Erythroblast (primary cell): ENCODE results near the gene GRIP2.

ENCODE experiments used
- GATA1 ChIP-seq: IDR thresholded peaks from 2 replicates; pipeline ENCODE4 v1.6.1; 2011; ENCODE audit warnings: low read depth, mild to moderate bottlenecking, control low read depth, low read length, moderate library complexity
- POLR2A ChIP-seq: IDR thresholded peaks from 2 replicates; pipeline ENCODE4 v1.6.1; 2011; ENCODE audit warnings: mild to moderate bottlenecking, low read length

DNA sequence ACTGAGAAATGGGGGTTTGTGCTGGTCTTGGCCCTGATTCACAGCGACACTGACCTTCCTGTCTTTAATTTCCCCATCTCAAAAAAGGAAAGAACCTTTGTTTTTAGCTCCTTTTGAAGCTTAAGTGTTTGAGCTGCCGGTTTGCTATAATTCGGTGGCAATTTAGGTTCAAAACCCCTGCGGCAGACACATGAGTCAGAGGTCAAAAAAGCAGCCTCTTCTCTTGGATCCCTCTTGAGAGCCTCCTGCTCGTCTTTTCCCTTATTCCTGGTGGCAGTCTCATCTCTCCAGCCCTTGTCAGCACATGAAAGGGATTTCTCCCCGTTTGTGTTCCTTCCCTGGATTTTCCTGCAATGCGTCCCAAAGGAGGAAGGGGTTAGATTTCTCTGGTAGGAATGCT lies 64.5 kb downstream of the GRIP2 start:
- TF ChIP-seq POLR2A (no peak), GATA1 (no peak)
